T-helper 17 cell (primary cell): Measurements from ENCODE around the gene FMN2. TPM values are rescaled to one million over a fixed set of nuclear protein-coding genes. Genes with fewer than 3 reads are reported as not detected.

ENCODE experiments used
- ATAC-seq: fragments of 150-1000 bp; cut with Tn5 transposase; 2 replicates; pipeline ENCODE4 v1.10.0; 2021; ENCODE audit warnings: mild to moderate bottlenecking, moderate library complexity
- DNase-seq, 3 donors: peaks; one replicate each; pipeline versions ENCODE4 v3.0.0 to v3.0.0-alpha.2; 2020 to 2021
- H3K9me3 ChIP-seq: one replicate; pipeline ENCODE4 v1.7.0; 2013; ENCODE audit warnings: low read length, mild to moderate bottlenecking; ENCODE audit not compliant: control insufficient read depth, poor library complexity, severe bottlenecking
- H3K27ac Mint-ChIP-seq: one replicate; pipeline ENCODE4 v1.8.0; 2022; ENCODE audit warnings: mild to moderate bottlenecking, moderate library complexity, mixed read lengths
- H3K27me3 Mint-ChIP-seq: one replicate; pipeline ENCODE4 v1.8.0; 2022; ENCODE audit warnings: mixed read lengths
- H3K36me3 Mint-ChIP-seq: one replicate; pipeline ENCODE4 v1.8.0; 2022; ENCODE audit warnings: low read depth, mixed read lengths
- H3K4me1 Mint-ChIP-seq: one replicate; pipeline ENCODE4 v1.8.0; 2022; ENCODE audit warnings: mild to moderate bottlenecking, mixed read lengths
- H3K4me3 Mint-ChIP-seq: one replicate; pipeline ENCODE4 v1.8.0; 2022; ENCODE audit warnings: mild to moderate bottlenecking, moderate library complexity, mixed read lengths
- total RNA-seq, 4 donors: library from RNA in 2 of 4; stranded (reverse) in 2 of 4; gene quantifications; one replicate each; pipeline ENCODE4 v1.2.3 and lab custom pipeline; 2022 to 2026

FMN2 gene
- total RNA-seq, 2 donors from 2014 or later: not detected

DNA sequence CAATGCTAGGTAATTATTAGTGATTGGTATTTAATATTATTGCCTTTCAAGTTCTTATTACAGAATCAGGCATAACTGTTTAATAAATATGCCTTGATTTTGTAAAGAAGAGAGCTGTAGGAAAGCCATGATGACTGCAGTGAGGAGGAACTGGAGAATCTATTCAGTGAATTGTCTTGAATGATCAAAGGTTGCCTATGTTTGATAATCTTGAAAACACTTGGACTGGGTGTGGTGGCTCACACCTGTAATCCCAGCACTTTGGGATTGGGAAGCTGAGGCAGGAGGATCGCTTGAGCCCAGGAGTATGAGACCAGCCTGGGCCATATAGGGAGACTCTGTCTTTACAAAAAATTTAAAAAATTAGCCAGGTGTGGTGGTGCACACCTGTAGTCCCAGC lies 42.4 kb downstream of the FMN2 start:
- no peak for ATAC-seq
- H3K4me1 Mint-ChIP-seq: no peaks in the 10 kb centered on the region

GRCh38 chr1:240134596-240134995 lies 42.9 kb downstream of the FMN2 start:
- Mint-ChIP-seq H3K27ac (no peak overlapping the region), H3K4me3 (no peak overlapping the region), H3K4me1 (no peaks in the 10 kb centered on the region), H3K27me3 (peaks cover 8% of the 10 kb centered on the region), H3K36me3 (no peaks in the 10 kb centered on the region)
- no peak for ATAC-seq
- H3K9me3 ChIP-seq: no peaks in the 10 kb centered on the region
- no peak for DNase-seq

More for the DNA sequence above, 42.4 kb downstream of the FMN2 start:
- Mint-ChIP-seq H3K4me3 (no peak overlapping the region), H3K27ac (no peak overlapping the region), H3K36me3 (no peaks in the 10 kb centered on the region), H3K27me3 (peaks cover 5% of the 10 kb centered on the region)
- no peaks in the 10 kb centered on the region for H3K9me3 ChIP-seq
- no peak for DNase-seq

- Mint-ChIP-seq H3K4me1 (no peaks in the 10 kb centered on the region), H3K4me3 (no peak overlapping the region), H3K36me3 (no peaks in the 10 kb centered on the region), H3K27ac (no peak overlapping the region), H3K27me3 (peaks cover 12% of the 10 kb centered on the region)
- DNase-seq: no peak
- no peak for ATAC-seq
- H3K9me3 ChIP-seq: no peaks in the 10 kb centered on the region
Observed at GRCh38 chr1:240136402-240136801, 44.7 kb downstream of the FMN2 start.

GRCh38 chr1:240138867-240139266 lies 47.2 kb downstream of the FMN2 start:
- DNase-seq (no peak), ATAC-seq (no peak)
- Mint-ChIP-seq H3K36me3 (no peaks in the 10 kb centered on the region), H3K27me3 (peaks cover 23% of the 10 kb centered on the region), H3K4me3 (no peak overlapping the region), H3K4me1 (no peaks in the 10 kb centered on the region), H3K27ac (no peak overlapping the region)
- no peaks in the 10 kb centered on the region for H3K9me3 ChIP-seq

DNA sequence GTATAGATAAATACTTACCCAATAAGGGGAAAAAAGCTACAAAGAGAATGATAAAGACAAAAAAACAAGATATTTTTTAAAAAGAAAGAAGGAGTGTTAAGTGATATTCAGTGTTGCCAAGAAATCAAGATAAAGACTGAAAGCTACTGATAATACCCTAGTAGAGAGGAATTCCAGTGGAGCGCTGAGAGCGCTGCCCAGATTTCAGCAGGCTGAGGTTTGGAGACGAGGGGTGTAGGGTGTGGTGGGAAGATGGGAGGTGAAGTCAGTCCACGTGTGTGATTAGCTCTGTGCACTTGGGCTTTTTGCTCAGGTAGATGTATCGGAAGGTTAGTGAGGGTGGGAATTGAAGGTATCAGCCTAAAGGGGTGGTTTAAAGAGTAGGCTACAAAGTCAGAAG lies 47.8 kb downstream of the FMN2 start:
- ATAC-seq: no peak
- Mint-ChIP-seq H3K27me3 (peaks cover 26% of the 10 kb centered on the region), H3K36me3 (no peaks in the 10 kb centered on the region), H3K27ac (no peak overlapping the region), H3K4me3 (no peak overlapping the region), H3K4me1 (no peaks in the 10 kb centered on the region)
- DNase-seq: no peak
- H3K9me3 ChIP-seq: no peaks in the 10 kb centered on the region

DNA sequence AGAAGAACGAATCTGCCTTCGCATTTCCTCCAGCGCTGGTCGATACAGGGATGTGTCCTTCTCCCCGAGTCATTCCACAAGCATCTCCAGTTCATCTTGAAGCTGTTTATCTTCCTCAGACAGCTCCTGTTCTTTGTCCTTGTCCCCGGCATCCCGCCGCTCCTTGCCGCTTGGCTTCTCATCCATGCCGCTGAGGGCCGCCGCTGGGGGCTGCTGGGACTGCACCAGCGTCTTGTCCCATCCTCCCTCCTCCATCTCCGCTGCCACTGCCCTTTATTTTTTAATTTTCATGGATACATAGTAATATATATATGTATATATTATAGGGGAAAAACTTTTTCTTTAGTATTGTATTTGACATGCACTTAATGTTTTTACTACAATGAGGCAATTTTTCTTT lies 53.4 kb downstream of the FMN2 start:
- no peaks in the 10 kb centered on the region for H3K9me3 ChIP-seq
- H3K4me1 Mint-ChIP-seq: peaks cover 4% of the 10 kb centered on the region
- DNase-seq (no peak), ATAC-seq (no peak)
- H3K36me3 Mint-ChIP-seq: no peaks in the 10 kb centered on the region
- H3K4me3 Mint-ChIP-seq: no peak overlapping the region
- peaks cover 15% of the 10 kb centered on the region for H3K27me3 Mint-ChIP-seq
- H3K27ac Mint-ChIP-seq: no peak overlapping the region

DNA sequence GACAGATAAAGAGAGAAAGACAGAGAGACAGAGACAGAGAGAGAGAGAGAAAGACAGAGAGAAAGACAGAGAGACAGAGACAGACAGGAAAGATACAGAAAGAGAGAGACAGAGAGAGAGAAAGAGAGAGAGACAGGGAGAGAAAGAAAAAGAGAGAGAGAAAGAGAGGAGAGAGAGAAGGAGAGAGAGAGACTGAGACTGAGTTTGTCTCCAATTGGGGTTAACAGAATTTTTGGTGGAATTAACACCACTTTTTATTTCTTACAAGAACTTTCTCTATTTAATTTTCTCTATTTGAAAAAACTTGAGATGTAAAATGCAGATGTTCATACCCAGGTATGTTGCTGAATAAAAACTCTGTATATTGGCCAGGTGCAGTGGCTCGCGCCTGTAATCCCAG lies 56.6 kb downstream of the FMN2 start:
- H3K4me1 Mint-ChIP-seq: peaks cover 4% of the 10 kb centered on the region
- no peaks in the 10 kb centered on the region for H3K9me3 ChIP-seq
- no peak overlapping the region for H3K4me3 Mint-ChIP-seq
- peaks cover 18% of the 10 kb centered on the region for H3K27me3 Mint-ChIP-seq
- ATAC-seq (no peak), DNase-seq (no peak)
- H3K36me3 Mint-ChIP-seq: no peaks in the 10 kb centered on the region
- no peak overlapping the region for H3K27ac Mint-ChIP-seq

- Mint-ChIP-seq H3K4me3 (no peak overlapping the region), H3K36me3 (peaks cover 3% of the 10 kb centered on the region), H3K27ac (no peak overlapping the region), H3K27me3 (peaks cover 10% of the 10 kb centered on the region), H3K4me1 (peaks cover 4% of the 10 kb centered on the region)
- no peaks in the 10 kb centered on the region for H3K9me3 ChIP-seq
- DNase-seq (no peak), ATAC-seq (no peak)
Observed at GRCh38 chr1:240149484-240150094, 57.9 kb downstream of the FMN2 start.

DNA sequence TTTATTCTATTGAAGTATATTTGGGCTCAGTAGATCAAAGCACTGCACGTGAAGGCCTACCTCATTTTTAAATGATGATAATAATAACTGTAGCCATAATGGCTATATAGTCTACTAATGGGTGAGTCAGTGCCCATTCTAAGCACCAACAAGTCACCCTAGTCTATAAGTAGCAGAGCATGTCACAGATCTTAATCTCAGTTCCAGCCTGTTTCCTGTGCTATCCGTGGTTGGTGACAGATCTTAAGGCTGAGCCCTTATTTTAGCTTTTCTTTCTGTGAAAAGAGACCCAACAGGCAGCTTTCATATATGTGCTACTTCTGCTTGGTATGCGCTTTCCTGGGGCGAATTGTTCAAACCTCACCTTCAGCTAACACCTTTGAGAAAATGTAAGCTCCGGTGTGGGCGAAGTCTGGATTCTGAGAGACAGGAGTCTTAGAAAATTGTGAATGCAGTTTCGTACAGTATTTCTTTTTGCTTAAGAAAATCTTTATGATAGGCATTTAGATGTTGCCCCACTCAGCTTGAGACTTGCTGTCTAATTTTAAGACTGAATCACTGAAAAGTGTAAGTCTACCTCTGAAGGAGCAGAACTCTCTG lies 59.6 kb downstream of the FMN2 start:
- Mint-ChIP-seq H3K36me3 (peaks cover 3% of the 10 kb centered on the region), H3K4me3 (no peak overlapping the region), H3K27me3 (peaks cover 10% of the 10 kb centered on the region), H3K27ac (no peak overlapping the region), H3K4me1 (peaks cover 4% of the 10 kb centered on the region)
- DNase-seq: no peak
- no peaks in the 10 kb centered on the region for H3K9me3 ChIP-seq
- ATAC-seq: no peak

- no peaks in the 10 kb centered on the region for H3K9me3 ChIP-seq
- H3K27ac Mint-ChIP-seq: no peak overlapping the region
- peaks cover 3% of the 10 kb centered on the region for H3K36me3 Mint-ChIP-seq
- DNase-seq (no peak), ATAC-seq (no peak)
- H3K4me3 Mint-ChIP-seq: no peak overlapping the region
- H3K27me3 Mint-ChIP-seq: peaks cover 15% of the 10 kb centered on the region
- peaks cover 4% of the 10 kb centered on the region for H3K4me1 Mint-ChIP-seq
Observed at GRCh38 chr1:240152611-240153297, 61.1 kb downstream of the FMN2 start.

DNA sequence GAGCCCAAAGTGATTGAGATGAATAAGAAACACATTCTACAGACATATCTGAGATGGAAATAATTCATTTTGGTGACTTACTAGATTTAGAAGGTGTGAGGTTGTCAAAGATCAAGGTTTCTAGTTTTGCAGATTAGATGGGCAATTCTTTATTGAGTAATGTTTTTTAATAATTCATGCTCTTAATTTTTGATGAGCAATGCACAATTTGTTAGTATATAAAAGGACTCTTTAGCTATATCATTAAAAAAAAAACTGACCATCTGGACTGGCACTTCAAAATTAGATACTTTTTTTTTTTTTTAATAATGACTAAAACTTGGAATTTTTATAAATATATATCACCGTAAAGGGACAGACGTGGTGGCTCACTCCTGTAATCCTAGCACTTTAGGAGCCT lies 63.9 kb downstream of the FMN2 start:
- Mint-ChIP-seq H3K4me3 (no peak overlapping the region), H3K27me3 (peaks cover 19% of the 10 kb centered on the region), H3K36me3 (peaks cover 3% of the 10 kb centered on the region), H3K27ac (no peak overlapping the region), H3K4me1 (no peaks in the 10 kb centered on the region)
- no peak for ATAC-seq
- no peak for DNase-seq
- no peaks in the 10 kb centered on the region for H3K9me3 ChIP-seq

- H3K4me1 Mint-ChIP-seq: no peaks in the 10 kb centered on the region
- H3K27me3 Mint-ChIP-seq: no peaks in the 10 kb centered on the region
- no peaks in the 10 kb centered on the region for H3K36me3 Mint-ChIP-seq
- H3K9me3 ChIP-seq: no peaks in the 10 kb centered on the region
- no peak overlapping the region for H3K4me3 Mint-ChIP-seq
- H3K27ac Mint-ChIP-seq: no peak overlapping the region
- ATAC-seq (no peak), DNase-seq (no peak)
Observed at GRCh38 chr1:240164742-240165141, 73.1 kb downstream of the FMN2 start.

DNA sequence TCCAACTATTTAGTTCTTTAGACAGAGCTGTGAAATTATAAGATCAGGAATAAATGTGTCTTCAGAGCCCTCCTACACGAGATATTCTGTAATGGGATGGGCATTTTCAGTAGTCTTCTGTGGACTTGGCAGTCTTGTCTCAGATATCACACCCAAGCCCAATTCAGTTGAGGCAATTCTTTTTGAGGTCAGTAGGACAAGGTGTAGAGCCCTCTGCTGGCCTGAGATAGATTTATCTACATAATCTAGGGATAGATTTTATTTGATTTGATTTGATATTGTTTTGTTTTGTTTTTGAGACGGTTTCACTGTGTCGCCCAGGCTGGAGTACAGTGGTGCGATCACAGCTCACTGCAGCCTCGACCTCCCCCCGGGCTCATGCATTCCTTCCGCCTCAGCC lies 77.5 kb downstream of the FMN2 start:
- H3K27ac Mint-ChIP-seq: no peak overlapping the region
- DNase-seq: no peak
- peaks cover 24% of the 10 kb centered on the region for H3K27me3 Mint-ChIP-seq
- no peak overlapping the region for H3K4me3 Mint-ChIP-seq
- no peaks in the 10 kb centered on the region for H3K4me1 Mint-ChIP-seq
- H3K36me3 Mint-ChIP-seq: no peaks in the 10 kb centered on the region
- ATAC-seq: no peak
- no peaks in the 10 kb centered on the region for H3K9me3 ChIP-seq

DNA sequence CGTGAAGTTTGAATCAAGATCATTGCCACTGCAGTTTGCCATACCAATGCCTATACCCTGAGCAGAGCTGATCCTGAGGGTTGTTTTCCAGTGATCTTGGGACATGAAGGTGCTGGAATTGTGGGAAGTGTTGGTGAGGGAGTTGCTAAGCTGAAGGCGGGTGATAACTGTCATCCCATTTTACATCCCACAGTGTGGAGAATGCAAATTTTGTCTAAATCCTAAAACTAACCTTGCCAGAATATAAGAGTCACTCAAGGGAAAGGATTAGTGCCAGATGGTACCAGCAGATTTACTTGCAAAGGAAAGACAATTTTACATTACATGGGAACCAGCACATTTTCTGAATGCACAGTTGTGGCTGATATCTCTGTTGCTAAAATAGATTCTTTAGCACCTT lies 78.6 kb downstream of the FMN2 start:
- H3K4me3 Mint-ChIP-seq: no peak overlapping the region
- no peaks in the 10 kb centered on the region for H3K9me3 ChIP-seq
- H3K36me3 Mint-ChIP-seq: no peaks in the 10 kb centered on the region
- no peak overlapping the region for H3K27ac Mint-ChIP-seq
- no peak for DNase-seq
- ATAC-seq: no peak
- H3K27me3 Mint-ChIP-seq: peaks cover 24% of the 10 kb centered on the region
- no peaks in the 10 kb centered on the region for H3K4me1 Mint-ChIP-seq
